Choroid plexus epithelial cell (primary cell): ENCODE results near the gene CASP3.

Experiments
- DNase-seq: peaks from one replicate; pipeline ENCODE4 v3.0.0-alpha.2; 2010; ENCODE audit warnings: low read depth
- H3K4me3 ChIP-seq: 2 replicates; pipeline ENCODE4 v1.5.1; 2011; ENCODE audit warnings: low read depth, mild to moderate bottlenecking, control low read depth, low read length, moderate library complexity
- TF ChIP-seq, protein P1 (sequence below): conservative IDR thresholded peaks from 2 replicates; pipeline ENCODE4 v1.5.1; 2011; ENCODE audit warnings: low read depth, mild to moderate bottlenecking, control low read depth, inconsistent platforms, low read length, moderate library complexity

CASP3 gene

DNA sequence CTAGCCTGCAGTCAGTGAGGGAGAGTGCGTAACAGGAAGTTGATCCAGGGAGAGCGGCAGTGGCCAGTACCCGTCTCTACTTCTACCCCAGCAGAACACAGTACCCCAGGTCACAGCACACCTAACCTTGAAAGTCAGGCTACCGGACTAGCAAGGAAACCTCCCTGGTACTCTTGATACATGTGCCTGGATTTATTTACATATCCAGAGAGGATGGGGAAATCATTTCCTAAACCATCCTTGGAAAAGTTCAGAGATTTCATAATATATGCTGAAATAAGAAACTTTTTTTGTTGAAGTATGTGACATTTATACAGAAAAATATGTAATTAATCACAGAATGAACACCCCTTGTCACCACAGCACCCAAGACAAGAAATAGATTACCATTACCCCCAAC lies 24.8 kb upstream of the CASP3 start:
- DNase-seq = no peak
- H3K4me3 ChIP-seq = no peak overlapping the region
- TF ChIP-seq, protein P1, sequence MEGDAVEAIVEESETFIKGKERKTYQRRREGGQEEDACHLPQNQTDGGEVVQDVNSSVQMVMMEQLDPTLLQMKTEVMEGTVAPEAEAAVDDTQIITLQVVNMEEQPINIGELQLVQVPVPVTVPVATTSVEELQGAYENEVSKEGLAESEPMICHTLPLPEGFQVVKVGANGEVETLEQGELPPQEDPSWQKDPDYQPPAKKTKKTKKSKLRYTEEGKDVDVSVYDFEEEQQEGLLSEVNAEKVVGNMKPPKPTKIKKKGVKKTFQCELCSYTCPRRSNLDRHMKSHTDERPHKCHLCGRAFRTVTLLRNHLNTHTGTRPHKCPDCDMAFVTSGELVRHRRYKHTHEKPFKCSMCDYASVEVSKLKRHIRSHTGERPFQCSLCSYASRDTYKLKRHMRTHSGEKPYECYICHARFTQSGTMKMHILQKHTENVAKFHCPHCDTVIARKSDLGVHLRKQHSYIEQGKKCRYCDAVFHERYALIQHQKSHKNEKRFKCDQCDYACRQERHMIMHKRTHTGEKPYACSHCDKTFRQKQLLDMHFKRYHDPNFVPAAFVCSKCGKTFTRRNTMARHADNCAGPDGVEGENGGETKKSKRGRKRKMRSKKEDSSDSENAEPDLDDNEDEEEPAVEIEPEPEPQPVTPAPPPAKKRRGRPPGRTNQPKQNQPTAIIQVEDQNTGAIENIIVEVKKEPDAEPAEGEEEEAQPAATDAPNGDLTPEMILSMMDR = no peak

DNA sequence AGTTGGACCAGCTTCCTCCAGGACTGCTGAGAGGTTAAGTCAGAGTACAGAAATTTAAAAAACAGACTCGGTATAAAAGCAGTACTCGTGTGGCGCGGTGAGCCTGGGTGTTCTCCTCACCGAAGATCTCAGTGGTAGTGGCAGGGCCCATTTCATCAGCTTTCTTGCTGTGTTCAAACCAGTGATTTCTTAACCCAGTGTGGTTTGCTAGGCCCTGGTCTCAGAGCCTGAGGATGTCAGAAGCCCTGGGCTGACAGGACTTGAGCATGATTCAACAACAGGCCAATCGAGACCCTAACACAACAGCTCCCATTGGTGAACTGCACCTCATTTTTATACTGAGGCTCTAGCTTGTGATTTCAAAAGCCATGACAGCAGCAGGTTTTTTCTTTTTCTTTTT lies 23.5 kb upstream of the CASP3 start:
- H3K4me3 ChIP-seq = no peak overlapping the region
- no peak for DNase-seq
- TF ChIP-seq, protein P1 = no peak

DNA sequence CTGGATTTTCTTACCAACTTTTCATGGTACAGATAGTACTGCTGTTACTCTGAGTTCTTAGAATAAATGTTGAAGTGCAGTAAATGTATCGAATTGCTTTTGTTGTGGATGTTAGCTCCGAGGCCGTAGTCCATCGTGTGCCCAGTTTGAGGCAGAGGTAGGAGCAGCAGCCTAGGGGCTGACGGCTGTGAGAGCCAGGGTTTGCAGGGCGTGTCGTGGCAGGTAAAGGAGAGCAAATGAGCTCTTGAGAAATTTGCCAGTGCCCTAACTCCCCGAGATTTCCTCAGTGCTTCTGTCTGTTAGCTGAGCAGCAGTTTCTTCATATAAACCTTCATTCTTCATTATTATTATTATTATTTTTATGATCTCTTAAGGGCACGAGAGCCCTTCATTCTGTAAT lies 21.9 kb upstream of the CASP3 start:
- no peak overlapping the region for H3K4me3 ChIP-seq
- TF ChIP-seq, protein P1 = no peak
- no peak for DNase-seq

DNA sequence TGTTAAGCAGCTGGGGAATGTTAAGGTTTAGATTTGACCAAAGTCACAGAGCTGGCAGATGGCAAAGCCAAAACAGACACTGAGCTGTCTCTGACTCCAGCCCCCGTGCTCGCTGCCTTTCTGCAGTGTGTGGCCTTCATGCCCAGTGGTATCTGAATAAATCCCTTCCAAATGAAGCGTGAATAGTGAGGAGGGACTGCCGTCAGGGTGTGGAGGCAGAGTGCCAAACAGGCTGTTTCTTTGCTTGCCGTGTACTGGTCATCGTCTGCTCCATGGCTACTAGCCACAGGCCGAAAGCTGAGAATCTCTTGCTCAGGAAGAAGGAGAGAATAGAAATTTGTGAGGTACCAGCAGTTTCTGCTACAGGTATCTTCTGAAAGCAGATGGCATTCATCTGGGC lies 20.0 kb upstream of the CASP3 start:
- TF ChIP-seq, protein P1 = no peak
- no peak overlapping the region for H3K4me3 ChIP-seq
- no peak for DNase-seq

DNA sequence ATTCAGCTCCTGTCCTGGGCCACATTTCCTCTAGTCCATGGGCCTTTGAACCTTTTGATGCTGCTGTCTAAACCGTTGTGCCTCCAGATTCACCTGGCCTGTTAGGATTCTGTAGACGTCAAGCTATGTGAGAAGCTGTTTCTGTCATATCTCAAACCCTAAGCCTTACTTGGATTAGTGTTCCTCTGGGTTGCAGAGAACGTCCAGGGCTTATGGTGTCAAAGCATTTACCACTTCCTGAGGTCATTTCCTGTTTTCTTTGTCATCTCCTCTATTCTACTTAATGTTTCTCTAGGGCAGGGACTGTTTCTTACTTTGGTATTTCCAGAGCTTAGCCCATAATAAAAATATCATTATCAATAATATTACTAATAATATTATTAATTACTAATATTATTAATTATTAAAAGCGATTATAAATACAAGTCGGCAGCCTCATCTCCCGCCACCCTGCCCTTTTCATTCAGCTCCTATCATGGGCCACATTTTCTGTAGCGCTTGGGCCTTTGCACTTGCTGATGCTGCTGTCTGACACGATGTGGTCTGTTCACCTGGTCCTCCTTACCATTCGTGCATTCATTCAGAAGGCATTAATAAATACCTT lies 19.4 kb upstream of the CASP3 start:
- no peak overlapping the region for H3K4me3 ChIP-seq
- no peak for DNase-seq
- TF ChIP-seq, protein P1 = no peak

DNA sequence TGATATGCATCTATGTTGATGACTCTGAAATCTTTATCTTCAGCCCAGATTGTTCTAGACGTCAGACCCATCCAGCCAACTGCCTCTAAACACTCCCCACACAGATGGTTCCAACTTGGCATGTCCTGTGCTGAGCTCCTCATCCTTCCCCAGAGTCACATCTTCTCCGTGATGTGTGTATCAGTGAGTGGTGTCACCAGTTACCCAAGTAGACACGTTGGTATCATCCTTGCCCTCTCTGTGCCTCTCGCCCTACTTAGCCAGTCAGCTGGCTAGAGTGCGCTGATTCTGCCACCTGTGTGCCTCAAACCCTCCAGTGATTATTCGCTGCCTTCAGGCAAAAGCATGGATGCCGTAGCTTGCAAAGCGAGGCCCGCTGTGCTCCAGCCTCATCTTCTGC lies 18.8 kb upstream of the CASP3 start:
- no peak overlapping the region for H3K4me3 ChIP-seq
- no peak for DNase-seq
- TF ChIP-seq, protein P1 = no peak

DNA sequence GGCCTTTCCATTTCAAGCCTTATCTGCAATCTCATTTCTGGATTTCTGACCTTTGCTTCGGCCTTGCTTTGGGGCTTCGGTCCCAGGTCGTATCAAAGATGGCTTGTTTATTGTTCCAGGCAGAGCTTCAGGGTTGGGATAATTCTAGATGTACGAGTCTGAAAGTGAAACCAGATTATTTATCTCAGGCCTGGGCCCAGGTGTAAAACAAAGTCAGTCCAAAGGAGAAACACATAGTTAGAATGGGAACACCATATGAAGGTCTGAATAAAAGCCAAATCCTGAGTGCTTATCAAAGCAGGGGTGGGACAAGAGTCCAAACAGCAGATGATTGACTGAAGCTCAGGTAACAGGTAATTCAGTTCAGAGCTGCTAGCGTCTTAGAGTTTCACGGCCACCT lies 17.4 kb upstream of the CASP3 start:
- no peak for DNase-seq
- H3K4me3 ChIP-seq = no peak overlapping the region
- TF ChIP-seq, protein P1 = no peak
